HCT116 (cell line): ENCODE data around the gene SDSL. TPM values are rescaled to one million over a fixed set of nuclear protein-coding genes. Genes with fewer than 3 reads are reported as not detected.

Experiments
- ATAC-seq: fragments of 200-7000 bp; cut with Tn5 transposase; 2 replicates; pipeline ENCODE4 v1.9.1; 2020; ENCODE audit warnings: mild to moderate bottlenecking, moderate library complexity
- BruUV-seq: library from RNA; stranded (reverse); fragments of 400-500 nt; replicated peaks from 2 replicates; lab custom pipeline; 2021; lab: Mats Ljungman, UMichigan
- CTCF ChIA-PET: fragments of 300-600 bp; sonication (Branson Sonifier 250); formaldehyde crosslinking; loops from one replicate; lab custom pipeline; 2021; ENCODE audit warnings: antibody characterized with exemption; lab: Charles Lee
- POLR2A ChIA-PET: fragments of 300-600, 350-600 bp; sonication (Branson Sonifier 250); formaldehyde crosslinking; loops from one replicate; lab custom pipeline; 2021; ENCODE audit warnings: antibody characterized with exemption; lab: Charles Lee
- RAD21 ChIA-PET, 2 experiments: fragments of 300-600 bp; sonication (Branson Sonifier 250); formaldehyde crosslinking; loops; one replicate each; lab custom pipeline; 2023; ENCODE audit warnings: low total read pairs in 2 of 2; ENCODE audit not compliant: uncharacterized antibody in 2 of 2, unreplicated experiment in 2 of 2, low non-redundant PET in 1 of 2; lab: Charles Lee
- DNase-seq: peaks from one replicate; pipeline ENCODE4 v3.0.0-alpha.2; 2010; ENCODE audit warnings: low read depth, low spot score
- H2AFZ ChIP-seq: fragments of 200-600 bp; shearing (Covaris generic), sonication (generic); 2 replicates; pipeline ENCODE4 v1.6.1; 2017; ENCODE audit warnings: low read depth, mixed run types, mixed read lengths, antibody characterized with exemption, low read length; ENCODE audit not compliant: poor library complexity, severe bottlenecking
- H3K27ac ChIP-seq: 2 replicates; pipeline ENCODE4 v1.5.1; 2012; ENCODE audit warnings: low read depth, low read length
- H3K27me3 ChIP-seq: fragments of 200-600 bp; sonication (generic); 2 replicates; pipeline ENCODE4 v1.6.1; 2016; ENCODE audit warnings: mixed run types, low read length, mixed read lengths; ENCODE audit not compliant: insufficient read depth
- H3K36me3 ChIP-seq, 2 experiments: fragments of 200-500 bp in 1 of 2; fragments of 200-600 bp in 1 of 2; sonication (Bioruptor generic) in 1 of 2; sonication (generic) in 1 of 2; 2 replicates each; pipeline versions ENCODE4 v1.5.1 to v1.6.1; 2014 to 2016; ENCODE audit warnings: low read length in 2 of 2, inconsistent platforms in 1 of 2, mixed read lengths in 1 of 2, mixed run types in 1 of 2; ENCODE audit not compliant: insufficient read depth in 2 of 2, control insufficient read depth in 1 of 2
- H3K4me1 ChIP-seq, 2 experiments: fragments of 200-600 bp in 1 of 2; sonication (generic) in 1 of 2; 2 replicates each; pipeline versions ENCODE4 v1.5.1 to v1.6.1; 2012 to 2017; ENCODE audit warnings: low read length in 2 of 2, inconsistent platforms in 1 of 2, mild to moderate bottlenecking in 1 of 2, mixed read lengths in 1 of 2, mixed run types in 1 of 2, moderate library complexity in 1 of 2; ENCODE audit not compliant: insufficient read depth in 2 of 2, control insufficient read depth in 1 of 2
- H3K4me2 ChIP-seq: fragments of 200-600 bp; sonication (generic); 2 replicates; pipeline ENCODE4 v1.6.1; 2017; ENCODE audit warnings: mixed run types, low read length, mixed read lengths
- H3K4me3 ChIP-seq, 2 experiments: fragments of 200-600 bp in 1 of 2; sonication (generic) in 1 of 2; replicated peaks in 1 of 2; 2 replicates each; pipeline ENCODE4 v1.5.1; 2011 to 2016; ENCODE audit warnings: low read length in 2 of 2, control low read depth in 1 of 2, low read depth in 1 of 2, mild to moderate bottlenecking in 1 of 2, mixed read lengths in 1 of 2, mixed run types in 1 of 2
- H3K79me2 ChIP-seq: fragments of 200-600 bp; sonication (generic); 2 replicates; pipeline ENCODE4 v1.6.1; 2017; ENCODE audit warnings: mild to moderate bottlenecking, mixed run types, low read length, moderate library complexity, mixed read lengths; ENCODE audit not compliant: insufficient read depth
- H3K9ac ChIP-seq: fragments of 200-600 bp; sonication (generic); 2 replicates; pipeline ENCODE4 v1.6.1; 2016; ENCODE audit warnings: low read length, mixed read lengths
- H3K9me2 ChIP-seq: fragments of 200-600 bp; sonication (generic), shearing (Covaris generic); 2 replicates; pipeline ENCODE4 v1.6.1; 2017; ENCODE audit warnings: mixed run types, mild to moderate bottlenecking, moderate library complexity; ENCODE audit not compliant: insufficient read depth
- H3K9me3 ChIP-seq, 2 experiments: fragments of 200-500 bp in 1 of 2; fragments of 200-600 bp in 1 of 2; sonication (Bioruptor generic) in 1 of 2; sonication (generic) in 1 of 2; 2 replicates each; pipeline ENCODE4 v1.6.1; 2014 to 2017; ENCODE audit warnings: low read length in 2 of 2, mixed read lengths in 2 of 2, inconsistent platforms in 1 of 2, low read depth in 1 of 2, mild to moderate bottlenecking in 1 of 2, mixed run types in 1 of 2, moderate library complexity in 1 of 2; ENCODE audit not compliant: control insufficient read depth in 1 of 2, insufficient read depth in 1 of 2
- H4K20me1 ChIP-seq: fragments of 200-600 bp; sonication (generic), shearing (Covaris generic); 2 replicates; pipeline ENCODE4 v1.6.1; 2017; ENCODE audit warnings: mixed run types, mild to moderate bottlenecking, moderate library complexity; ENCODE audit not compliant: insufficient read depth
- EGR1 ChIP-seq: IDR thresholded peaks from 2 replicates; pipeline ENCODE4 v1.6.1; 2012; ENCODE audit warnings: low read depth
- EZH2phosphoT487 ChIP-seq: fragments of 200-600 bp; IDR thresholded peaks from 2 replicates; pipeline ENCODE4 v1.6.1; 2018; ENCODE audit warnings: antibody characterized with exemption, borderline replicate concordance
- SIN3A ChIP-seq: IDR thresholded peaks from 2 replicates; pipeline ENCODE4 v1.6.1; 2012; ENCODE audit warnings: low read depth
- SRF ChIP-seq: IDR thresholded peaks from 2 replicates; pipeline ENCODE4 v1.6.1; 2012; ENCODE audit warnings: low read depth
- TCF7L2 ChIP-seq: IDR thresholded peaks from 2 replicates; pipeline ENCODE4 v1.7.0; 2011; ENCODE audit warnings: borderline replicate concordance, inconsistent platforms; ENCODE audit not compliant: insufficient read depth, insufficient read length; ENCODE audit errors: extremely low read depth
- YY1 ChIP-seq: IDR thresholded peaks from 2 replicates; pipeline ENCODE4 v1.6.1; 2011; ENCODE audit warnings: low read length, low read depth, moderate library complexity, mild to moderate bottlenecking; ENCODE audit not compliant: insufficient replicate concordance; ENCODE audit errors: extremely low read depth
- intact Hi-C: fragments of 100-400 bp; cut with micrococcal nuclease; formaldehyde crosslinking; loops from 2 replicates; pipeline ENCODE4 v1.10.0; 2022
- total RNA-seq: library from RNA; stranded (reverse); gene quantifications from one replicate; pipeline ENCODE4 v1.2.1, GENCODE V29; 2021; ENCODE audit not compliant: unreplicated experiment
- TF ChIP-seq, protein P1 (sequence below): IDR thresholded peaks from 2 replicates; pipeline ENCODE4 v1.6.1; 2012; ENCODE audit warnings: low read depth

SDSL gene
- total RNA-seq, 1 experiment from 2014 or later = 19.1 TPM

DNA sequence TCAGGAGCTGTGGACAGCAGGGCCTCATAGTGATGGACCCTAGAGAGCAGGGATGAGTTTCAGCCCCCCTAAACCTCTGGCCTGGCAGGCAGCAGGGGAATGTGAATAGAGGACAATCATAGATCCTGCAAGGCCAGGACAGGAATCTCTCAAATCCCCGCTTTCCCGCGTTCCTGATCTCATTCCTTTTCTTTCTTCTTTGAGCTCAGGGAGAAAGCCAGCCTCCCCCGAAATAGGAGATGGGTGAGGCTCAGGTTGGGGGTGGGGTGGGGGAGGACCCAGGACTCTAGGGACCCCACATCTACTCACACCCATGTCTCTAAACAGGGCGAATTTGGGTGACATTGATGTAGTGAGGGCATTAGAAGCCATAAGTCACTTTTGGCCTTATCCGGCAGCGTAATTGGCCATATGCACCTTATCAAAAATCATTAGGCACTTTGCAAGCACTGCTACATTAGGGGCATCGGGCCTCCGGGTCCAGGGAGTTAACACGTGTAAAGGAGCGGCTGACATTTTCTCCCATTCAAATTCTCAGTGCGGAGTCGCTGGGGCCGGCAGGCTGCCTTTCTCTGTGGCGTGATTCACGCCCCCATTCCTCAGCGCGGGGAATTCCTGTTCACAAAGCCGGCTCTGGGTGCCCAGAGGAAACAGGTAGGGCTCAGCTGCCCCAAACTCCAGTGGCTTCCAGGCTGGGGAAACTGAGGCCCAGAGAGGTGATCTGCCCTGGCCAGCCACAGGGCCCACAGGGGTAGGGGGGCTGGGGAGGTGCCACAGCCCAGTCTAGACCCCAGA lies 48.0 kb downstream of the SDSL start:
- DNase-seq = no peak
- BruUV-seq = no TSS peak
- H3K4me2 ChIP-seq = no peak overlapping the region
- no peaks in the 10 kb centered on the region for H3K9me2 ChIP-seq
- peaks cover 17% of the 10 kb centered on the region for H3K27me3 ChIP-seq
- no peaks in the 10 kb centered on the region for H3K36me3 ChIP-seq
- H3K79me2 ChIP-seq = no peaks in the 10 kb centered on the region
- intact Hi-C loops = no loop called here
- ChIA-PET RAD21 (interaction anchor here in 1 of 2 experiments (0.7 kb wide), 1 partner anchor 11 kb away, joined by 4 read pairs; no protein-coding TSS in a partner anchor), POLR2A (no interaction called here), CTCF (interaction anchor here (1.7 kb wide), 1 partner anchor 8 kb away, joined by 5 read pairs; no protein-coding TSS in a partner anchor)
- H3K27ac ChIP-seq = no peak overlapping the region
- H3K9ac ChIP-seq = no peak overlapping the region
- peaks cover 4 to 14% of the 10 kb centered on the region in 2 experiments; a peak in 2 of 4 replicates for H3K4me1 ChIP-seq
- H3K9me3 ChIP-seq = no peaks in the 10 kb centered on the region
- TF ChIP-seq, protein P1, sequence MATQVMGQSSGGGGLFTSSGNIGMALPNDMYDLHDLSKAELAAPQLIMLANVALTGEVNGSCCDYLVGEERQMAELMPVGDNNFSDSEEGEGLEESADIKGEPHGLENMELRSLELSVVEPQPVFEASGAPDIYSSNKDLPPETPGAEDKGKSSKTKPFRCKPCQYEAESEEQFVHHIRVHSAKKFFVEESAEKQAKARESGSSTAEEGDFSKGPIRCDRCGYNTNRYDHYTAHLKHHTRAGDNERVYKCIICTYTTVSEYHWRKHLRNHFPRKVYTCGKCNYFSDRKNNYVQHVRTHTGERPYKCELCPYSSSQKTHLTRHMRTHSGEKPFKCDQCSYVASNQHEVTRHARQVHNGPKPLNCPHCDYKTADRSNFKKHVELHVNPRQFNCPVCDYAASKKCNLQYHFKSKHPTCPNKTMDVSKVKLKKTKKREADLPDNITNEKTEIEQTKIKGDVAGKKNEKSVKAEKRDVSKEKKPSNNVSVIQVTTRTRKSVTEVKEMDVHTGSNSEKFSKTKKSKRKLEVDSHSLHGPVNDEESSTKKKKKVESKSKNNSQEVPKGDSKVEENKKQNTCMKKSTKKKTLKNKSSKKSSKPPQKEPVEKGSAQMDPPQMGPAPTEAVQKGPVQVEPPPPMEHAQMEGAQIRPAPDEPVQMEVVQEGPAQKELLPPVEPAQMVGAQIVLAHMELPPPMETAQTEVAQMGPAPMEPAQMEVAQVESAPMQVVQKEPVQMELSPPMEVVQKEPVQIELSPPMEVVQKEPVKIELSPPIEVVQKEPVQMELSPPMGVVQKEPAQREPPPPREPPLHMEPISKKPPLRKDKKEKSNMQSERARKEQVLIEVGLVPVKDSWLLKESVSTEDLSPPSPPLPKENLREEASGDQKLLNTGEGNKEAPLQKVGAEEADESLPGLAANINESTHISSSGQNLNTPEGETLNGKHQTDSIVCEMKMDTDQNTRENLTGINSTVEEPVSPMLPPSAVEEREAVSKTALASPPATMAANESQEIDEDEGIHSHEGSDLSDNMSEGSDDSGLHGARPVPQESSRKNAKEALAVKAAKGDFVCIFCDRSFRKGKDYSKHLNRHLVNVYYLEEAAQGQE = no peak
- TF ChIP-seq EGR1 (no peak), SIN3A (no peak), SRF (no peak), EZH2phosphoT487 (no peak), TCF7L2 (no peak), YY1 (no peak)
- no peak overlapping the region for H3K4me3 ChIP-seq
- no peak for ATAC-seq
- no peaks in the 10 kb centered on the region for H4K20me1 ChIP-seq
- no peak overlapping the region for H2AFZ ChIP-seq
